Activated CD4-positive, alpha-beta memory T cell treated with anti-CD3 and anti-CD28 coated beads for 36 hours (primary cell): ENCODE measurements around the gene CHST11. TPM values are rescaled to one million over a fixed set of nuclear protein-coding genes. Genes with fewer than 3 reads are reported as not detected.

Experiments used
- CTCF ChIA-PET: fragments of 350-600 bp; sonication (Branson Sonifier 250); formaldehyde crosslinking; loops from one replicate; lab custom pipeline; 2021; ENCODE audit warnings: antibody characterized with exemption, inconsistent platforms; lab: Charles Lee
- POLR2A ChIA-PET: fragments of 350-600 bp; sonication (Branson Sonifier 250); formaldehyde crosslinking; loops from one replicate; lab custom pipeline; 2021; ENCODE audit warnings: antibody characterized with exemption; lab: Charles Lee
- DNase-seq: peaks from one replicate; pipeline ENCODE4 v3.0.0-alpha.2; 2020
- H3K27ac Mint-ChIP-seq: one replicate; pipeline ENCODE4 v1.8.0; 2021; ENCODE audit warnings: mixed read lengths
- H3K27me3 Mint-ChIP-seq: one replicate; pipeline ENCODE4 v1.8.0; 2021; ENCODE audit warnings: mixed read lengths
- H3K36me3 Mint-ChIP-seq: one replicate; pipeline ENCODE4 v1.8.0; 2021; ENCODE audit warnings: mixed read lengths
- H3K4me1 Mint-ChIP-seq: one replicate; pipeline ENCODE4 v1.8.0; 2021; ENCODE audit warnings: low read depth, mixed read lengths
- H3K4me3 Mint-ChIP-seq: one replicate; pipeline ENCODE4 v1.8.0; 2021; ENCODE audit warnings: mild to moderate bottlenecking, mixed read lengths
- H3K9me3 Mint-ChIP-seq: one replicate; pipeline ENCODE4 v1.8.0; 2021; ENCODE audit warnings: mixed read lengths
- intact Hi-C: fragments of 100-400 bp; cut with micrococcal nuclease; formaldehyde crosslinking; loops from one replicate; pipeline ENCODE4 v1.15.1; 2023
- total RNA-seq, 2 experiments: library from RNA; stranded (reverse); gene quantifications; one replicate each; pipeline ENCODE4 v1.2.3, GENCODE V29; 2021

The CHST11 gene
- total RNA-seq, 2 experiments from 2014 or later = 58.3 to 59.0 TPM

GRCh38 chr12:104535369-104535768 lies 78.6 kb downstream of the CHST11 start:
- Mint-ChIP-seq H3K9me3 (no peaks in the 10 kb centered on the region), H3K36me3 (peaks cover 5% of the 10 kb centered on the region), H3K4me3 (no peak overlapping the region), H3K4me1 (peaks cover 63% of the 10 kb centered on the region), H3K27ac (no peak overlapping the region), H3K27me3 (no peaks in the 10 kb centered on the region)
- POLR2A ChIA-PET = no interaction called here
- intact Hi-C loops = no loop called here
- CTCF ChIA-PET = interaction anchor here (0.9 to 1.7 kb wide), 3 partner anchors 78 to 153 kb away, joined by 3 to 7 read pairs (median 4); no protein-coding TSS in a partner anchor
- DNase-seq = no peak

DNA sequence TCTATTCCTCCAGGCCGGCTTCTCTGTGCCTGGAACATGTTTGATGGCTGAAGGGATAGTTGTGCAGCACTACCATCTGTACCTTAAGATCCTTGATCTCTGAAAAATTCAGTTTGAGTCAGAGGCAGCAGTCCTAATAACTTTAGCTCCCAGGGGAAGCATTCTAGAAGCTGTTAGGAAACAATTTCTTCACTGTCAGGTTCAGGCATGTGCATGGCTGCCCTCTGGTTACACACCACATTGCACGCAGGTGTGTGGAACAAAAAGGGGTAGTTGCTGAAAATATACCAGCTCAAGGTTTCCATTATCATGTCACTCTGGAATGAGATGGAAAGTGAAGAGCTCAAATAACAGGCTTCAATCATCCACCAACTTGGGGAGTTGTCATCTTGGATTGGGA lies 80.1 kb downstream of the CHST11 start:
- no peak overlapping the region for H3K4me3 Mint-ChIP-seq
- ChIA-PET POLR2A (no interaction called here), CTCF (interaction anchor here (0.6 to 1.0 kb wide), 2 partner anchors 155 to 254 kb away, joined by 3 read pairs; no protein-coding TSS in a partner anchor)
- no peaks in the 10 kb centered on the region for H3K9me3 Mint-ChIP-seq
- no peak for DNase-seq
- H3K4me1 Mint-ChIP-seq = peaks cover 72% of the 10 kb centered on the region
- intact Hi-C loops = no loop called here
- H3K27ac Mint-ChIP-seq = no peak overlapping the region
- no peaks in the 10 kb centered on the region for H3K27me3 Mint-ChIP-seq
- peaks cover 7% of the 10 kb centered on the region for H3K36me3 Mint-ChIP-seq

DNA sequence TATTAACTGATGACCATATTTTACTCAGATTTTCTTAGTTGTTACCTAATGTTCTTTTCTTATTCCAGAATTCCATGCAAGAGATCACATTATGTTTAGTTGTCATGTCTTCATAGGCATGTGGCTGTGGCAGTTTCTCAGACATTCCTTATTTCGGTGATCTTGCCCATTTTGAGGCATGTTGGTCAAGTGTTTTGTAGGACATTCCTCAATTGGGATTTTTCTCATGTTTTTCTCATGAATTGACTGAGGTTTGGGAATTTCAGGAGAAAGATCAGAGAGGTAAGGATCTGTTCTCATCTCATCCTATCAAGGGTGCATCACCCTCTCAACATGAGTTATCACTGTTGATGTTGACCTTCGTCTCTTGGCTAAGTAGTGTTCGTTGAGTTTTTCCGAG lies 81.3 kb downstream of the CHST11 start:
- H3K36me3 Mint-ChIP-seq = peaks cover 7% of the 10 kb centered on the region
- ChIA-PET CTCF (interaction anchor here (1.0 kb wide), 1 partner anchor 156 kb away, joined by 3 read pairs; no protein-coding TSS in a partner anchor), POLR2A (no interaction called here)
- no peak for DNase-seq
- H3K4me3 Mint-ChIP-seq = no peak overlapping the region
- intact Hi-C loops = no loop called here
- H3K27ac Mint-ChIP-seq = no peak overlapping the region
- H3K9me3 Mint-ChIP-seq = no peaks in the 10 kb centered on the region
- H3K27me3 Mint-ChIP-seq = no peaks in the 10 kb centered on the region
- peaks cover 66% of the 10 kb centered on the region for H3K4me1 Mint-ChIP-seq

DNA sequence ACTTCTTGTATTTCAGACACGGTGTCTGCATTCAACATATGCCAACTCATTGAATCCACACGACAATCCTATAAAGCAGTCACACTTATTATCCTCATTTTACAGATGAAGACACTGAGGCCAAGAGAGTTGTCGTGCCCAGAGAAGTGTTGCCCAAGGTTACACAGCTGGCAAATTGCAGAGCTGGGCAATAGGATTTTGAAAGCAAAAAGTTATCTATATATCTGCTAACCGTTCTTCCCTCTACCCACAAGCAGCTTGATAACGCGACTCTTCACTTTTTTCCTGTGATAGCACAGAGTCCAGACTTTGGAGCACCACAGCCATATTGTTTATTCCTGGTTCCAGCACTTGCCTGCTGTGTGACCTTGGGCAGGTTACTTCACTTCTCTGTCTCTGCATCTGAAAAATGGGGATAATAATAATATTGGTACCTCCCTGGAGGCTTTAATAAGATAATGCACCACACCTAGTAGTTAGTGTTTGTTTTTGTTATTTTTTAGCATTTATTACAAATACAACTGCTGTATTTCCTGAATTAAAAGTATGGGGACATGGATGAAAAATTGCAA lies 82.2 kb downstream of the CHST11 start:
- no peaks in the 10 kb centered on the region for H3K27me3 Mint-ChIP-seq
- no peak overlapping the region for H3K27ac Mint-ChIP-seq
- H3K36me3 Mint-ChIP-seq = peaks cover 7% of the 10 kb centered on the region
- ChIA-PET CTCF (no interaction called here), POLR2A (no interaction called here)
- DNase-seq = no peak
- no peak overlapping the region for H3K4me3 Mint-ChIP-seq
- peaks cover 60% of the 10 kb centered on the region for H3K4me1 Mint-ChIP-seq
- H3K9me3 Mint-ChIP-seq = no peaks in the 10 kb centered on the region
- intact Hi-C loops = no loop called here

DNA sequence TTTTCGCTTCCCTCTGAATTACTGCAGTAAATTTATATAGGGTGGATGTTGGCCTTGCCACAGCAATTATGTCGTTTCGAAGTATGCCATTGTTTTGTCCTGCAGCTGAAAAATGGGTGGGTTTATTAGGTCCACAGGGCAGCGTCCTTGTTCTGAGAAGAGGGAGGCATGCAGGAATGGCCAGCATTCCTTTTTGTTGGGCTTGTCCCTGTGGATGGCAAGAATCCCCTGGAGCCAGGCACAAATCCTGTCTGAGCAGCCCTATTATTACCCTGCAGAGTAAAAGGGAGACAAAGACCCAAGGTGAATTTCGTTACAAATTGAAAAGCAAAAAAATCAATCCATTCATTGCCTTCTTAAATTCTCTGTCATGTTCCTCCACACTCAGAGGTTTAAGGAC lies 88.1 kb downstream of the CHST11 start:
- no peaks in the 10 kb centered on the region for H3K27me3 Mint-ChIP-seq
- no peak overlapping the region for H3K27ac Mint-ChIP-seq
- peaks cover 3% of the 10 kb centered on the region for H3K36me3 Mint-ChIP-seq
- ChIA-PET POLR2A (no interaction called here), CTCF (interaction anchor here (0.5 kb wide), 1 partner anchor 422 kb away, joined by 3 read pairs; no protein-coding TSS in a partner anchor)
- H3K9me3 Mint-ChIP-seq = no peaks in the 10 kb centered on the region
- no peak overlapping the region for H3K4me3 Mint-ChIP-seq
- peaks cover 52% of the 10 kb centered on the region for H3K4me1 Mint-ChIP-seq
- DNase-seq = no peak
- intact Hi-C loops = no loop called here

GRCh38 chr12:104546575-104546974 lies 89.8 kb downstream of the CHST11 start:
- no peak overlapping the region for H3K4me3 Mint-ChIP-seq
- no peak overlapping the region for H3K27ac Mint-ChIP-seq
- no peak for DNase-seq
- H3K9me3 Mint-ChIP-seq = no peaks in the 10 kb centered on the region
- no peaks in the 10 kb centered on the region for H3K27me3 Mint-ChIP-seq
- intact Hi-C loops = no loop called here
- ChIA-PET CTCF (interaction anchor here (0.6 to 1.4 kb wide), 3 partner anchors 22 to 165 kb away, joined by 3 to 4 read pairs (median 3); no protein-coding TSS in a partner anchor), POLR2A (interaction anchor here (0.6 kb wide), 1 partner anchor 19 kb away, joined by 3 read pairs; no protein-coding TSS in a partner anchor)
- H3K36me3 Mint-ChIP-seq = peaks cover 1% of the 10 kb centered on the region
- H3K4me1 Mint-ChIP-seq = peaks cover 44% of the 10 kb centered on the region

- peaks cover 1% of the 10 kb centered on the region for H3K36me3 Mint-ChIP-seq
- CTCF ChIA-PET = interaction anchor here (1.3 to 1.4 kb wide), 2 partner anchors 21 to 166 kb away, joined by 3 to 4 read pairs; no protein-coding TSS in a partner anchor
- POLR2A ChIA-PET = no interaction called here
- no peak for DNase-seq
- H3K4me3 Mint-ChIP-seq = no peak overlapping the region
- H3K27me3 Mint-ChIP-seq = no peaks in the 10 kb centered on the region
- H3K27ac Mint-ChIP-seq = no peak overlapping the region
- H3K9me3 Mint-ChIP-seq = no peaks in the 10 kb centered on the region
- H3K4me1 Mint-ChIP-seq = peaks cover 50% of the 10 kb centered on the region
- intact Hi-C loops = no loop called here
Measured at GRCh38 chr12:104547235-104547634, 90.5 kb downstream of the CHST11 start.

DNA sequence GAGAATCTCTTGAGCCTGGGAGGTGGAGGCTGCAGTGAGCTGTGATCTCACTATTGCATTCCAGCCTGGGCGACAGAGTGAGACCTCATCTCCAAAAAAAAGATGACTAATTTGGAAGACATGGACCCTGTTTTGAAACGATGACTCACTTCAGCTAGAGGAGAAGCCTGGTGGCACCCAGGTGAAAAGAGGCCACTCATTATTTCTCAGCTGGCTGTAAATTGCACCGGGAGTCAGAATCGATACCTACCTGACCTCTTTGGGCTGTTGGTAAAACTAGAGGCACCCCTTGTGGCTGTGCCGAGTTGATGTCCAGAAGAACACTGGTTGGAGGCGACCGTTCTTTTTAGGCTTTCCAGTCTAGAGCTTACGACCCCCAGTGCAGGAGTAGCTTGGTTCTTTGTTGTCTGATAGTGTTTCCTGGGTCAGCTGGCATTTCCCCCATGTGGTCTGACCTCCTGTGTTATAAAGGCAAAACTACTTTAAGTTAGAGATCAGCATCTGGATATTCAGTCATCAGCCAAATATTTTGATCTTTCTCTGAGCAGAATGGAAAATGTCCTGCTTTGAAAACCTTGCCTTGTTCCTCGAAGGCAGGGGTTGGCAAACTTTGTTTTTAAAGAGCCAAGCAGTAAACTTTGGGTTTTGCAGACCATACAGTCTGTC lies 93.2 kb downstream of the CHST11 start:
- H3K9me3 Mint-ChIP-seq = peaks cover 4% of the 10 kb centered on the region
- CTCF ChIA-PET = no interaction called here
- no peak for DNase-seq
- H3K27me3 Mint-ChIP-seq = no peaks in the 10 kb centered on the region
- peaks cover 1% of the 10 kb centered on the region for H3K36me3 Mint-ChIP-seq
- POLR2A ChIA-PET = interaction anchor here (1.2 kb wide), 1 partner anchor 18 kb away, joined by 3 read pairs; no protein-coding TSS in a partner anchor
- H3K27ac Mint-ChIP-seq = no peak overlapping the region
- H3K4me1 Mint-ChIP-seq = peaks cover 65% of the 10 kb centered on the region
- intact Hi-C loops = no loop called here
- H3K4me3 Mint-ChIP-seq = no peak overlapping the region

GRCh38 chr12:104551313-104551931 lies 94.7 kb downstream of the CHST11 start:
- ChIA-PET CTCF (no interaction called here), POLR2A (no interaction called here)
- intact Hi-C loops = no loop called here
- Mint-ChIP-seq H3K9me3 (peaks cover 4% of the 10 kb centered on the region), H3K4me3 (no peak overlapping the region), H3K27me3 (no peaks in the 10 kb centered on the region), H3K27ac (no peak overlapping the region), H3K36me3 (peaks cover 1% of the 10 kb centered on the region), H3K4me1 (peaks cover 63% of the 10 kb centered on the region)
- DNase-seq = no peak

DNA sequence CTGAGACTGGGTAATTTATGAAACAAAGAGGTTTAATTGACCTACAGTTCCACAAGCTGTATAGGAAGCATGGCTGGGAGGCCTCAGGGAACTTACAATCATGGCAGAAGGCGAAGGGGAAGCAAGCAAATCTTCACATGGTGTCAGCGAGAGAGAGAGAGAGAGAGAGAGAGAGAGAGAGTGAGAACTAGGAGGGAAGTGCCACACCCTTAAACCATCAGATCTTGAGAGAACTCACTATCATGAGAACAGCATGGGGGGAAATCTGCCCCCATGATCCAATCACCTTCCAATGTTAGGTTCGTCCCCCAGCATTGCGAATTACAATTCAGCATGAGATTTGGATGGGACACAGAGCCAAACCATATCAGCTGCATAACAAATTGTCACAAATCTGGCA lies 96.7 kb downstream of the CHST11 start:
- ChIA-PET CTCF (interaction anchor here (1.4 kb wide), 1 partner anchor 17 kb away, joined by 3 read pairs; no protein-coding TSS in a partner anchor), POLR2A (no interaction called here)
- H3K27ac Mint-ChIP-seq = no peak overlapping the region
- no peak for DNase-seq
- no peak overlapping the region for H3K4me3 Mint-ChIP-seq
- peaks cover 63% of the 10 kb centered on the region for H3K4me1 Mint-ChIP-seq
- peaks cover 3% of the 10 kb centered on the region for H3K36me3 Mint-ChIP-seq
- H3K27me3 Mint-ChIP-seq = no peaks in the 10 kb centered on the region
- intact Hi-C loops = no loop called here
- H3K9me3 Mint-ChIP-seq = peaks cover 4% of the 10 kb centered on the region

GRCh38 chr12:104555648-104556047 lies 98.9 kb downstream of the CHST11 start:
- POLR2A ChIA-PET = no interaction called here
- no peak for DNase-seq
- no peaks in the 10 kb centered on the region for H3K27me3 Mint-ChIP-seq
- peaks cover 1% of the 10 kb centered on the region for H3K36me3 Mint-ChIP-seq
- intact Hi-C loops = no loop called here
- no peak overlapping the region for H3K4me3 Mint-ChIP-seq
- H3K9me3 Mint-ChIP-seq = peaks cover 4% of the 10 kb centered on the region
- CTCF ChIA-PET = no interaction called here
- no peak overlapping the region for H3K27ac Mint-ChIP-seq
- peaks cover 46% of the 10 kb centered on the region for H3K4me1 Mint-ChIP-seq

DNA sequence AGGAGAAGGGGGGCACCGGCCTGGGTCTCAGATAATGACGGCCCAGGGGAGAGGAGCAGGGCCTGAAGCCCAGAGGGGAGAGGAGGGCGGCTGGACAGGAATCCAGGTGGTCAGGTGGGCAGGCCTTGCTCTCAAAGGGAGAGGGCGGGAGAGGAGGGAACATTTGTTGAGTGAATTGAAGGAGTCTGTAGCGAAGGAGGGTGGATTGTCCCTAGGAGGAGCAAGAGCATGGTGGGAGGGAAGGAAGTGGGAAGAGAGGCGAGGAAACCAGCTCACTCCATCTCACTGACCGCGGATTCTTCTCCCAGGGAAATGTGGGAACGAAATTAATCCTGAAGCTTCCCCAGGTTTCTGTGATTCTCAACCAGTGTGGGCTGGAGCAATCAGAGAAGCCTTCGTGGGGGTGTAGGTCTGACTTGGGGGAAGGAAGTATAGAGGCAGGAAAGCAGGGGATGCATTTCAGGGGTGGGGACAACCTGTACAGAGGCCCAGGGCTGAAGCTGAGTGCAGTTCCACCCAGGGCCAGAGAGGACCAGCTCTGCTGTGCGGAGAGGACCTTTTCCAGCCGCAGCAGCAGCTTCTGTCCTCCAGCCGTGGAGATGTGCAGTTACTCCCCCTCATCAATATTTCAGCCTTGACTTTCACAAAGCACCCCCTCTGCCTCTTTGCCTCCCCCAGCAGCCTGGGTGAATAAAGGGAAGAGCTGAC lies 100.9 kb downstream of the CHST11 start:
- no peak for DNase-seq
- Mint-ChIP-seq H3K4me1 (peaks cover 32% of the 10 kb centered on the region), H3K27me3 (no peaks in the 10 kb centered on the region), H3K4me3 (no peak overlapping the region), H3K9me3 (peaks cover 4% of the 10 kb centered on the region), H3K36me3 (peaks cover 1% of the 10 kb centered on the region), H3K27ac (no peak overlapping the region)
- ChIA-PET CTCF (no interaction called here), POLR2A (no interaction called here)
- intact Hi-C loops = no loop called here
